GM18511 (cell line): ENCODE measurements around the gene PSG7.
"Not testable (repeated sequence)": the region's sequence is repeated elsewhere in the genome, so short reads cannot be mapped to it uniquely, and the experiment has no call there.

ENCODE experiments used
- ATAC-seq: cut with Tn5 transposase; IDR thresholded peaks from one replicate; pipeline ENCODE4 v1.9.1; 2021; ENCODE audit warnings: mild to moderate bottlenecking, moderate library complexity; ENCODE audit not compliant: unreplicated experiment

PSG7 gene

DNA sequence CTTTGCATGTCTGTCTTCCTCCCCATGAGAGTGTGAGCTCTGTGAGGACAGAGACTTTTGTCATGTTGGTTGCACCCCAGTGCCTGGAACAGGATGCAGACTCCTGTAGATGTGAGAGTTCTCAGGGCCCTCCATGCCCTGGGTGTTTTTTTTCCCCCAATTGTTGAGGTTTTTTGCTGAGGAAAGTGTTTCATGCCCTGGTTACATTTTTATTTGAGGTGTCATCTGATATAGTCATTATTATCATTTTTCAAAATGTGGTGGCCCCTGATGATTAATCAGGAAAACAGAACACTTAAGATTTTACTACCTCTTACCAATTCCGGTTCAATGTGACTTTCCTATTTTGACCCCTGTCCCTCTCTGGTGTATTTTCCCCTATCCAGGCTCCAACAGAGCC lies 20.1 kb downstream of the PSG7 start:
- not testable (repeated sequence) for ATAC-seq

DNA sequence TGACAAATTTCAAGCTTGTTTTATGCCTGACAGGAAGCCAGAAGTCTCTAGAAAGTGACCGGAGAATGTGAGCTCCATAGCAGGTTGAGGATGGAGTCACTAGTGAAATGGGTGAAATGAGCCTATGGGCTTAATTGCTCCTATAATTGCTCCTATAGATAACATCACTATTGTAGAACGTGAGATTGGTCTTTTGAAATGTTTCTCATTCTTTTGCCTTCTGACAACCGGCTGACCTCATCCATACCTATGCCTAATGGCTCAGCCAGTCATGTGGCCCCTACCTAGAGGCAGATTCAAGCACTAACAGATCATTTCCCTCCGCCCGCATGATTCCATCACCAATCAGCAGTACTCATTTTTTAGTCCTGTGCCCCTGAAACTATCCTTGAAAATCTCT lies 23.5 kb downstream of the PSG7 start:
- not testable (repeated sequence) for ATAC-seq

DNA sequence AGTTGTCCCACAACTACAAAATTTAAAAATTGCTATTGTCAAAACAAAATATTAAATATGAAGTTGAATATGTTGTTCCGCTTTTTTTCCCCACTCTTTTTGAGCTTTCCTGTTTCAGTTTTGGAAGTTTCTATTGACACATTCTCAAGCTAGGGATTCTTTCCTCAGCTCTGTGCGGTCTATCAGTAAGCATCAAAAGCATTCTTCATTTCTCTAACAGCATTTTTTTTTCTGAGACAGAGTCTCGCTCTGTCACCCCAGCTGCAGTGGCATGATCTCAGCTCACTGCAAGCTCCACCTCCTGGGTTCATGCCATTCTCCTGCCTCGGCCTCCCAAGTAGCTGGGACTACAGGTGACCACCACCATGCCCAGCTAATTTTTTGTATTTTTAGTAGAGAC lies 24.1 kb downstream of the PSG7 start:
- ATAC-seq: not testable (repeated sequence)

DNA sequence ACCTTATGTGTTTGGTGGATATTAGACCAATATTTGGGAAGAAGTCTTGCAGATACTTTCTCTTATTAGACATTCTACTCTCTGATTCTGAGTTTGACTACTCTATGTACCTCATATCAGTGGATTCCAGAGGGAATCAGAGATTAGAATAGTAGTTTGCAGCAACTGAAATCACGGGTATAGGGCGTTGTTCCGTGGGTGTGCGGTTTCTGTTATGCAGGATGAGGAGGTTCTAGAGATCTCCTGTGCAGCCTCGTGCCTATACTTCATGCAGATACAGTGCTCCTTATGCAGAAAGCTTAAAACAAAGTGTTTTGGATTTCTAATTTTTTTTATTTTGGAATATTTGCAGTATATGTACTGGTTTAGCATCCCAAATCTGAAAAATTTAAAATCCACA lies 25.3 kb downstream of the PSG7 start:
- not testable (repeated sequence) for ATAC-seq

DNA sequence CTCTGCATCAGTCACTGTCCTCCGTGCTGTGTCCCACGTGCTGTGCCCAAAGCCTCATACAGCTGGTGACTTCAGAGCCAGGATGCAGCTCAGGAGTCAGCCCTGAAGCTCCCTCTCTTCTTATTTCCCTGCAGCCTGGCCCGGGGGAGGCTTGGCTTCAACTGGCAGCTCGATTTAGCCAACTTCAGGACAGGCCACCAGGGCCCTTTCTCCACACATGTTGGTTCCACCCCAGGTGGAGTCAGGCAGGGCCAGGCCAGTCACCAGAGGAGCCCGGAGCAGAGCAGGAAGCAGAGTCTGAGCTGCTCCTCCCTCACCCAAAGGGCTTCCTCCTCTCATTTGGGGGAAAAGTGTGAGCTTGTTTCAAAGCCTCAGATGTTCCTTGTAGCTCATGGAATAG lies 30.8 kb downstream of the PSG7 start:
- ATAC-seq: not testable (repeated sequence)

DNA sequence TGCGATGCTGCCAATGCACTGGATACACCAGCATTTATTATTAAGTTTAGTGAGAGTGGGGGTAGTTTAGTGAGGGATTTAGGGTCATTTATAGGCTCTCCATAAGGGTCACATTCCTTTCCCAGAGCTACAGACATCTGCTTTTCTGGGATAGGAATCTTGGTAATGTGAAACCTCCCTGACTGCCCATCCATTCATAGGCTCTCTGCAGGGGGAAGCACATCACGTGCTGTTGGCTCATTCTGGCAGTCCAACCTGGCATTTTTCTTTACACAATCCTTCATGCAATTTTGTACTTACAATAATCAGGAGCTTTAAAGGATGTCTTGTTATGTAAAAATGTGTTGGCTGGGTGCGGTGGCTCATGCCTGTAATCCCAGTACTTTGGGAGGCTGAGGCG lies 36.4 kb downstream of the PSG7 start:
- not testable (repeated sequence) for ATAC-seq

DNA sequence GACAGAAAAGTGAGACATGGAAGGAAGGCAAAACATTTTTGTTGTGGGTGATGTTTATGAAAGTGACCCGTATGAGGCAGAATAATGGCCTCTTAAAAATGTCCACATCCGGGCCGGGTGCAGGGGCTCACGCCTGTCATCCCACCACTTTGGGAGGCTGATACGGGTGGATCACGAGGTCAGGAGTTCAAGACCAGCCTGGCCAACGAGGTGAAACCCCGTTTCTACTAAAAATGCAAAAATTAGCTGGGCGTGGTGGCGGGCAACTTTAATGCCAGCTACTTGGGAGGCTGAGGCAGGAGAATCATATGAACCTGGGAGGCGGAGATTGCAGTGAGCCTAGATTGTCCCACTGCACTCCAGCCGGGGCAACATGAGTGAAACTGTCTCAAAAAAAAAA lies 37.3 kb downstream of the PSG7 start:
- ATAC-seq: not testable (repeated sequence)

DNA sequence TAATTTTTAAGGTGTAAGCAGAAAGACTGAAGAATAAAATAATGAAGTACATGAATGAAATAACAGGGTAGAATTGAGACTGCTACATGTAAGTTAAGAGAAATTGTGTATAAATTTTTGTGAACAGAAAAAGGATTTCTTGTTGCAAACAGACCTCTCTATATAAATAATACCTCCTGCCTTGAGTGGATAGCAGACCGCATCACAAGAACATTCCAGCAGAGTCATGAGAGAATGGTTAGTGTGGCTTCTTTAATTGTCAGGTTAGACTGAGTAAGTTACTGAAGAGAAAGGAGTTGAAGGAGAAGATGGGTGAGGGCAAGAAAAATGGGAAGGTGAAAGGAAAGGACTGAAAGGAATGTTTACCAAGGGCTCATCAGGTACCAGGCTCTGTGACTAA lies 37.9 kb downstream of the PSG7 start:
- not testable (repeated sequence) for ATAC-seq

DNA sequence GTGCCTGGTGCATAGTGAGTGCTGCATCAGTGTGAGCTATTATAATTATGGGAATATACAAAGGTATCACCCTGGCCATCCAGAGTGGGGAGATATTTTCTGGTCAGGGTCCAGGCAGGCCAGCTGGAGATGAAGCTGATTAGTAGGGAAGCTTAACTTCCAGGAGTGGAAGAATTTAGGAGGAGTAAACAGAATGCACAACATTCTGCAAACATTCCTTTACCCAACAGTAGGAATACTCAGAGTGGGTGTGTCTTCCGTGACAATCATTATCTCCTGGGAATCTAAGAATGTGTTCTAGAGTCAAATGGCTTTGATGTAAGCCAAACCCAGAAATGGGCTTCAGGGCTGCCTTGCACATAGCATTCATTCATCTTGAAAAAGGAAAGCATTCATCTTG lies 38.4 kb downstream of the PSG7 start:
- not testable (repeated sequence) for ATAC-seq

DNA sequence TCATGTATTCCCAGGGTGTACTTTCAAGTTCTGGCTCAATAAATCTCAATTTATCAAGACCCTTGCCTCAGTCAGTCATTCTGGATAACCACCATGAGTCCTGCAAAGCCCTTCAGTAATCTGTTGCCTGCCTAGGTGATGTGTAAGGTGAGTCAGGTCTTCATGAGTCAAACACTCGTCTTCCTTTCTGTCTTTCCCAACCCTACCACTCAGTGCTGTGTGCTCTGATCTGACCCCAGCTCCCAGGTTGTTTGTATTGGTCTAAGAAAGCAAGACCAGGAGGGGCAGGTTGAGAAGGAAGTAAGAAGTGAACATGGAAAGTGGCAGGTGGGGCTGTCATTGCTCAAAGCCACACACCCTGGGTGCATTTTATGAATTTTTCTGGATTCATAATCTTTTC lies 39.3 kb downstream of the PSG7 start:
- not testable (repeated sequence) for ATAC-seq

DNA sequence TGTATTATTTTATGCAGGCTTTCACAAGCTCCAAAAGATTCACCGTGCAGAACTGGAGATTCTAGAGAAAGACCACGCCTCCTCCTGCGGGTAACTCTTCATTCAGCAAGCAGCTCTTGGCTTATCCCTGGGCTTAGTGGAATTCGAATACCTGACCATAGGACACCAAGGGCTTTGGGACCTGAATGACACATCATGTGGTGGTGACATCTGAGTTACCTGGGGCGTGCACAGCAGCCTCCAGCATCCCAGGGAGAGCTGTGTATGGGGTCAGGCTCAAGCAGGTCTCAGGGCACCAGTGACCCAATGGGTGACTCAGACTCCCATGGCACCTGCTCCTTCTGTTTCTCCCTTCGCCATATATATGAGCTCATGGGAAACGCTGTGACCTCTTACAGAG lies 46.6 kb downstream of the PSG7 start:
- ATAC-seq: not testable (repeated sequence)

DNA sequence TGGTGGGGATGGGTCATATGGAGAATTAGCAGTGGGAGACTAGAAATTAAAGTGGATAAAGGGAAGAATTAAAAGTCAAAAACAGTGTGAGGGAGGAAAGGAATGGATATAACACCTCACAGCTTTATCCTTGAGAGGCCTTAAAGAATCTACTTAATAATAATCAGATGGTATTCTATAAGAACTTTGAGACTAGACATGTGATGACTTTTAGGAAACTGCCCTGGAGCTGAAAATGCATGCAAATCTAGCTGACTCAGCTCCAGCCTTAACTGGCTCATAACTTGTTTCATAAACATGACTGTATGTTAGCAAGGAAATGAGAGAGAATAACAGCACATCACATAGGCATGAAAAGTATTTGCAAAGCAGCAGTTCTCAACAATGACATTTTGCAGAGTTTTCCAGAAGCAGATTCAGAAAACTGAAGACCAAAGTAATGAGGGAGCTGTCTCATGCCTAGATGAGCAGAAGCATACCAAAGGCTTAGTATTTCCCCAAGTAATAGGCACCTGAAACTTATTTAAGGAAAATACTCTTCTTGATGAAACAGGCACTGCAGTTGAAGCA lies 49.0 kb downstream of the PSG7 start:
- ATAC-seq: not testable (repeated sequence)

DNA sequence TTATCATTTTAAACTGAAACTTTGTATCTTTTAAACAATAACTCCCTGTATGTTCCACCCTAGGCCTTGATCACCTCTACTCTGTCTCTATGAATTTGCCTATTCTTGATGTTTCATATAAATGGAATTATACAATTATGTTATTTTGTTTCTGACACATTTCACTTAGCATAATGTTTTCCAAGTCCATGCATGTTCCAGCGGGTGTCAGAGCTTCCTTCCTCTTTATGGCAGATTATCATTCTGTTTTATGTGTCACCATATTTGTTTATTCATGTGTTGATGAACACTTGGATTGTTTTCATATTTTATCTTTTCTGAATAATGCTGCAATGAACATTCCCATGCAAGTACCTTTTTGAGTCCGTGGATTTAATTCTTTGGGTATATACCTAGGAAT lies 54.3 kb downstream of the PSG7 start:
- ATAC-seq: not testable (repeated sequence)

DNA sequence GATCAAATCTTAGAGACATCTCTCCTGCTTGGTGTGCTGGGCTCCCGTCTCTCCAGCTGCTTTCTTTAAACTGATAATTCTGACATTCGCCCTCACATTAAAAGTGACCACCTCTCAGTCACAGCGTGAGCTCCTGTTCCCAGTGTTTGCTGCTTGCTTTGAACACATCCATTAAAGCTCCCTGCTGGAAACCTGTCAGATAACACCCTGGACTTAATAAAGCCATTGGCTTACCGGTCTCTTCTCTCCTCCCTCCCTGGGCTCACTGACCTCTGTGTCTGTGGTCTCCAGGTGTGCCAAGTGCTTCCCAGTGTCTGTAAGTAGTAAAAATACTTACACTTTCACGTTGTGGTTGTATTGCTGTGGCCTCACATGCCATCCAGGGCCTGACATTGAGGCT lies 55.0 kb downstream of the PSG7 start:
- not testable (repeated sequence) for ATAC-seq

DNA sequence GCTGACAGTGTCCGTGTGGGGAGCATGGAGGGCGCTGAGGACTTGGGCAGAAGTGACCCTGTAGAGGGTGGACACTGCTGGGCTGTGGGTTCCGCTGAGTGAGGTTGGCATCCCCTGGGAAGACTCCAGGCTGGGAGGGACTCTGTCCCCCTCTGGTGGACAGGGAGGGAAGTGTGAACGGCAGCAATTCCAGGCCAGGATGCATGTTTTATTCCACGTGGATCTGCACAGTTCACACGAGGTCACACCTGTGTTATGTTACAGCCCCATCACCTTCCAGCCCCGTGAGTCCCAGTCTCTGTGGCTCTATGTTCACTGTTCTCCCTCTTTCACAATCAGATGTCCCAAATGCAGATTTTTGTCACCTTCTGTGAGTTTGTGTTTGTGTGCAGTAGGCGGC lies 55.7 kb downstream of the PSG7 start:
- ATAC-seq: not testable (repeated sequence)

DNA sequence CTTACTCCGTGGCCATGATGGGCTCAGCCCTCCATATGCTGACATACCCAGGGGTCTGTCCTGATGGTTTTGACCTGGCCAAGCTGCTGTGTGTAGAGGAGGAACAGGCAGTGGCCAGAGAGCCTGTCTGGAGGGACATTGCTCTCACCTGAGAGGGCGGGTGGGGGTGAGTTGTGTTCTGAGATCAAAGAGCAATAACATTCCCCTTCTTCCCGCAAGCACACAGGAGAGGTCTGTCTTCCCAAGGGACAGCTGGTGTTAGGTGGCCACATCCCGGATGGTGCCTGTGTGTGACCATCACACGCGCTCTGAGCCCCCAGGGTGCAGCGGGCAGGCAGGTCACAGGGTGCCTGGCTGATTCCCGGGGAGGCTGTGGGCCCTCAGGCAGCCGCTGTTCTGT lies 56.4 kb downstream of the PSG7 start:
- ATAC-seq: not testable (repeated sequence)

DNA sequence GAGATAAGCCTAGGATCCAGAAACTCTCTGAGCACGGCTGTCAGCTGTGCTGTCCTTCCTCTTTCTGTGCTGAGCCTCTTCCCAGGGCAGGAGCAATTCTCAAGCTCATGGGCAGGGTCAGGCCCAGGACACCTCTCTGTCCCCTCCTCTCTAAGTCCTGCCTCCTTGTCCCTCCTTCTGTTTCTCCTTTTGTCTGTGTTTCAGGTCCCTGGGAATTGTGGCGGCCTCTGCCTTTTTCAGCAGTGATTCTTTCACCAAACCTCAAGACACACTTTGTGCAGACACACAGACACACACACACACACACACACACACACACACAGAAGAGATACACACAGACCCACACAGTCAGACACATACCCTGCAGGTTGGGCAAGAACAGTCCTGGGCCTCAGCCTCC lies 57.4 kb downstream of the PSG7 start, which contains the start of gene PSG1:
Gene PSG1, minus strand, starts transcription at position 101 of the 400 bp plus-strand sequence. CDS start 132 bp downstream, outside the sequence.
- ATAC-seq: no peak

DNA sequence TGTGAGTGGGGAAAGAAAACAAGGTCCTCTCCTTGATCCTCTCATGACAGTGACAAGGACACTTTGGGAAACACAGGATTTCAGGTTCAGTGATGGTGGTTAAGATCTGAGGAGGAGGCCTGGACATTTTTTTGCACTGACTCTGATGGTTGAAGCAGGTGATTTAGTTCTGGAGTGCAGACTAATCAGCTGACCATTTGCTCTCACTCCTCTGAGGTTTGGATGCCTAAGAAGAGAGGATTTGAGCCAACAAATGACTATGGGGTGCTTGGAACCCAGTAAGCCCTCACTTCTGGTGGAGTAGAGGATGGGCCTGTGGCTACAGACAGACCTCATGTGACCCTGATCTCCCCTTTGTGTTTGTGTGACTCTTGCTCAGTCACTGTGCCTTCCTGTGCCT lies 60.4 kb downstream of the PSG7 start:
- not testable (repeated sequence) for ATAC-seq

DNA sequence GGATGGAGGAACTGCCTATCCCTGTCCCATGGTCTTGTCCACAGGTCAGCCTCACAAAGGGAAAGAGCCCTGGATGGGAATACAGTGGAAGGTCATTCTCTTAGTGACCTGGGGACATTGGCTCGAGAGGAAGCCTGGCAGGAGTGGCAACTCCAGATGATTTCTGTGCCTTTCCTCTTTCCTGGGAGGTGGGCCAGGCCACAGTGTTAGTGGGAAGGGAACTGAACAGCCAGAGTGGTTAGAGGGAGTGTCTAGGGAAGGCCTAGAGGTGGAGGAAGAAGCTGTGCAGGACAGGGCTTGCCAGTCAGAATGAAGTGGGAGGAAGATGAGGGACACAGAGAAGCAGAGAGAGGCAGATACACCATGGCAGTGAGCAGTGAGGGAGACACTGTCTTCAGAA lies 61.1 kb downstream of the PSG7 start:
- not testable (repeated sequence) for ATAC-seq

DNA sequence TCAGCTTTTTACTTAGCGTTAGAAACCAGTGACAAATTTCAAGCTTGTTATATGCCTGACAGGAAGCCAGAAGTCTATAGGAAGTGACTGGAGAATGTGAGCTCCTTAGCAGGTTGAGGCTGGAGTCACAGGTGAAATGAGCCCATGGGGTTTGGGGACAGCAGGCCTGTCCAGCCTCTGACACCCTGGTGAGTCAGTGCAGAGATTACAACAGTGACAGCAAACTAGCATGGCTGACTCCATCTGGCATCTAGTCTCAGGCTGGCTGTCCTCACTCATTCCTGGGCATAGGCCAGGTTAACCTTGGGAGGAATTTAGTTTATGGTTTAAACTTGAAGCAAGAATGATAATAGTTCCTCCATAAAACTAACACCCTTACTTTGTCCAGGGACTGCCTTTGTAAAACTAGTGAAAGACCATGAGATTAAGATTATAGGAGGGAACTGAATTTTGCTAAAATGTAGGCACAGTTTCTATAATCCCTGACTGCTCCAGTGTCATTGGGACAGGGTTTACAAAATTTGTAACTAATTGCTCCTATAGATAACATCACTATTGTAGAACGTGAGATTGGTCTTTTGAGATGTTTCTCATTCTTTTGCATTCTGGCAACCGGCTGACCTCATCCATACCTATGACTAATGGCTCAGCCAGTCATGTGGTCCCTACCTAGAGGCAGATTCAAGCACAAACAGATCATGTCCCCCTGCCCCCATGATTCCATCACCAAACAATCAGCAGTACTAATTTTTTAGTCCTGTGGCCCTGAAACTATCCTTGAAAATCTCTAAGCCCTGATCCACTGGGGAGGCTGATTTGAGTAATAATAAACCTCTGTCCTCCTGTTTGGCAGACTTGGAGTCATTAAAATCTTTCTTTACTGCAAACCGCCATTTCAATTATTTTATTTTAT lies 61.9 kb downstream of the PSG7 start:
- not testable (repeated sequence) for ATAC-seq

DNA sequence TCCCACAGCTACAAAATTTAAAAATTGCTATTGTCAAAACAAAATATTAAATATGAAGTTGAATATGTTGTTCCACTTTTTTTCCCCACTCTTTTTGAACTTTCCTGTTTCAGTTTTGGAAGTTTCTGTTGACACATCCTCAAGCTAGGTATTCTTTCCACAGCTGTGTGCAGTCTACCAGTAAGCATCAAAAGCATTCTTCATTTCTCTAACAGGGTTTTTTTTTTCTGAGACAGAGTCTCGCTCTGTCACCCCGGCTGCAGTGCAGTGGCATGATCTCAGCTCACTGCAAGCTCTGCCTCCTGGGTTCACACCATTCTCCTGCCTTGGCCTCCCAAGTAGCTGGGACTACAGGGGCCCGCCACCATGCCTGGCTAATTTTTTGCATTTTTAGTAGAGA lies 62.9 kb downstream of the PSG7 start:
- ATAC-seq: not testable (repeated sequence)
